CD4-positive, alpha-beta T cell (primary cell): Measurements from ENCODE around the gene GPR61. TPM values are rescaled to one million over a fixed set of nuclear protein-coding genes. Genes with fewer than 3 reads are reported as not detected.

Experiments used
- ATAC-seq: fragments of 200-7000 bp; cut with Tn5 transposase; one replicate; pipeline ENCODE4 v1.10.0; 2022; ENCODE audit warnings: mild to moderate bottlenecking; ENCODE audit not compliant: poor library complexity
- CTCF ChIA-PET: fragments of 350-600 bp; sonication (Branson Sonifier 250); formaldehyde crosslinking; loops from one replicate; lab custom pipeline; 2021; ENCODE audit warnings: antibody characterized with exemption, inconsistent platforms; lab: Charles Lee
- POLR2A ChIA-PET: fragments of 350-600 bp; sonication (Branson Sonifier 250); formaldehyde crosslinking; loops from one replicate; lab custom pipeline; 2021; ENCODE audit warnings: antibody characterized with exemption, inconsistent platforms; lab: Charles Lee
- DNase-seq, 14 experiments: peaks; one replicate each; pipeline ENCODE4 v3.0.0-alpha.2; 2013 to 2020; ENCODE audit warnings: mixed read lengths in 2 of 14
- H3K27ac ChIP-seq, 2 donors: one replicate each; pipeline versions ENCODE4 v1.5.1 to v1.7.0; 2013; ENCODE audit warnings: low read length in 2 of 2, low read depth in 1 of 2, mild to moderate bottlenecking in 1 of 2
- H3K27me3 ChIP-seq, 2 experiments: 1 replicate in 1 of 2; 2 replicates in 1 of 2; pipeline versions ENCODE4 v1.6.1 to v1.7.0; 2013; ENCODE audit warnings: low read length in 2 of 2, control low read depth in 1 of 2, mild to moderate bottlenecking in 1 of 2, moderate library complexity in 1 of 2; ENCODE audit not compliant: insufficient read depth in 2 of 2, control insufficient read depth in 1 of 2
- H3K36me3 ChIP-seq: one replicate; pipeline ENCODE4 v1.6.1; 2013; ENCODE audit warnings: low read length, control low read depth; ENCODE audit not compliant: insufficient read depth
- H3K4me1 ChIP-seq: one replicate; pipeline ENCODE4 v1.6.1; 2013; ENCODE audit warnings: low read length, control low read depth; ENCODE audit not compliant: insufficient read depth
- H3K4me3 ChIP-seq: one replicate; pipeline ENCODE4 v1.5.1; 2013; ENCODE audit warnings: mild to moderate bottlenecking, low read length, moderate library complexity
- H3K9me3 ChIP-seq, 2 experiments: 1 replicate in 1 of 2; 2 replicates in 1 of 2; pipeline versions ENCODE4 v1.6.1 to v1.7.0; 2013; ENCODE audit warnings: low read length in 2 of 2, mild to moderate bottlenecking in 2 of 2, control low read depth in 1 of 2, moderate library complexity in 1 of 2; ENCODE audit not compliant: control insufficient read depth in 1 of 2, insufficient read depth in 1 of 2
- H3K27ac Mint-ChIP-seq: one replicate; pipeline ENCODE4 v1.8.0; 2020; ENCODE audit warnings: mixed read lengths
- H3K27me3 Mint-ChIP-seq: one replicate; pipeline ENCODE4 v1.8.0; 2021; ENCODE audit warnings: mixed read lengths
- H3K36me3 Mint-ChIP-seq: one replicate; pipeline ENCODE4 v1.8.0; 2021; ENCODE audit warnings: low read depth, mixed read lengths
- H3K4me1 Mint-ChIP-seq: one replicate; pipeline ENCODE4 v1.8.0; 2021; ENCODE audit warnings: low read depth, mixed read lengths
- H3K4me3 Mint-ChIP-seq: one replicate; pipeline ENCODE4 v1.8.0; 2020; ENCODE audit warnings: mild to moderate bottlenecking, mixed read lengths
- H3K9me3 Mint-ChIP-seq: one replicate; pipeline ENCODE4 v1.8.0; 2020; ENCODE audit warnings: mixed read lengths
- CTCF ChIP-seq: fragments of 200-600 bp; IDR thresholded peaks from one replicate; pipeline ENCODE4 v1.8.0; 2022; ENCODE audit warnings: antibody characterized with exemption, mild to moderate bottlenecking
- intact Hi-C, 2 experiments: fragments of 100-400 bp; cut with DNase I in 1 of 2; cut with micrococcal nuclease in 1 of 2; formaldehyde crosslinking; loops; one replicate each; pipeline versions ENCODE4 v1.15.1 to v1.9.0; 2023 to 2025; cut with DNase I, micrococcal nuclease
- total RNA-seq, 174 experiments: library from RNA in 2 of 174; stranded (reverse) in 2 of 174; gene quantifications; one replicate each; pipeline ENCODE4 v1.2.3 and lab custom pipeline; 2021 to 2026

The GPR61 gene
- total RNA-seq, 2 experiments from 2014 or later = 0.53 to 0.85 TPM

- Histone ChIP-seq H3K9me3 (no peaks in the 10 kb centered on the region), H3K36me3 (no peaks in the 10 kb centered on the region), H3K4me3 (no peak overlapping the region), H3K27ac (no peak overlapping the region), H3K27me3 (no peaks in the 10 kb centered on the region), H3K4me1 (peaks cover 35% of the 10 kb centered on the region)
- intact Hi-C loops = loop anchor here (5.0 kb wide), 2 partner anchors 107 to 707 kb away; partner anchors contain the start of gene PSMA5 (in 1 of the 2)
- Mint-ChIP-seq H3K4me1 (peaks cover 35% of the 10 kb centered on the region), H3K4me3 (no peak overlapping the region), H3K36me3 (no peaks in the 10 kb centered on the region), H3K9me3 (no peaks in the 10 kb centered on the region), H3K27me3 (no peaks in the 10 kb centered on the region), H3K27ac (no peak overlapping the region)
- ChIA-PET CTCF (interaction anchor here (10.3 kb wide), 1 partner anchor 35 kb away, joined by 474 read pairs; the partner anchor contains the start of genes AMIGO1 and CYB561D1), POLR2A (interaction anchor here (2.9 to 8.8 kb wide), 2 partner anchors 14 to 34 kb away, joined by 15 to 318 read pairs; partner anchors contain the start of genes AMIGO1, CYB561D1 and GNAI3)
- TF ChIP-seq CTCF = no peak
- DNase-seq = no peak
- no peak for ATAC-seq
Measured at GRCh38 chr1:109534307-109534858, 5.3 kb upstream of the GPR61 start.

DNA sequence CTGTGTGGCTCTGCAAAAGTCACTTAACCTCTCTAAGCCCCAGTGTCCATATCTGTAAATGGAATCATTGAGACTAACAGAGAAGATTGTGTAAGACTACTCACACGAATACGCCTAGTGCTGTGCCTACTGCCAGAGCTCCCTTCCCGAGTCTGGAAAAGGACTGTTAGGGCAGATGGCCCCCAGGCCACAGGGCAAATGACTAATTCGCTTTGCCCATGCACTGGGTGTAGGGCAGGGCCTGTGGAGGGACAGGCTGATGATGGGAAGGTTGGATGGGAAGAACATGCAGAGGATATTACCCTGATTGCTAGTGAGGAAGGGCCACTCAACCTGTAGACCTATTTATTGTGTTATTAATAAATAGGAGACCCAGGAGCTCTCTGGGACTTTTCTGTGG, 4.2 kb upstream of the GPR61 start:
- CTCF ChIA-PET = interaction anchor here (10.3 kb wide), 1 partner anchor 36 kb away, joined by 474 read pairs; the partner anchor contains the start of genes AMIGO1 and CYB561D1
- intact Hi-C loops = no loop called here
- TF ChIP-seq CTCF = no peak
- no peaks in the 10 kb centered on the region for H3K36me3 Mint-ChIP-seq
- Histone ChIP-seq H3K4me3 (no peak overlapping the region), H3K27ac (no peak overlapping the region), H3K27me3 (no peaks in the 10 kb centered on the region), H3K4me1 (peaks cover 25% of the 10 kb centered on the region), H3K9me3 (no peaks in the 10 kb centered on the region), H3K36me3 (no peaks in the 10 kb centered on the region)
- H3K9me3 Mint-ChIP-seq = no peaks in the 10 kb centered on the region
- POLR2A ChIA-PET = no interaction called here
- no peak for DNase-seq
- no peak overlapping the region for H3K27ac Mint-ChIP-seq
- no peak for ATAC-seq
- no peaks in the 10 kb centered on the region for H3K27me3 Mint-ChIP-seq
- H3K4me1 Mint-ChIP-seq = peaks cover 29% of the 10 kb centered on the region
- H3K4me3 Mint-ChIP-seq = no peak overlapping the region

GRCh38 chr1:109535971-109536491, 3.6 kb upstream of the GPR61 start:
- Mint-ChIP-seq H3K9me3 (no peaks in the 10 kb centered on the region), H3K36me3 (no peaks in the 10 kb centered on the region), H3K4me1 (peaks cover 23% of the 10 kb centered on the region), H3K27me3 (no peaks in the 10 kb centered on the region), H3K4me3 (no peak overlapping the region), H3K27ac (no peak overlapping the region)
- peaks cover 19% of the 10 kb centered on the region for H3K4me1 ChIP-seq
- no peak overlapping the region for H3K4me3 ChIP-seq
- H3K36me3 ChIP-seq = no peaks in the 10 kb centered on the region
- CTCF ChIA-PET = interaction anchor here (10.3 kb wide), 1 partner anchor 36 kb away, joined by 474 read pairs; the partner anchor contains the start of genes AMIGO1 and CYB561D1
- no peak for ATAC-seq
- H3K9me3 ChIP-seq = no peaks in the 10 kb centered on the region
- intact Hi-C loops = no loop called here
- H3K27me3 ChIP-seq = no peaks in the 10 kb centered on the region
- TF ChIP-seq CTCF = no peak
- no peak for DNase-seq
- POLR2A ChIA-PET = no interaction called here
- H3K27ac ChIP-seq = no peak overlapping the region
